HG03108 (cell line): ENCODE measurements around the gene COMMD7.
"Not testable (repeated sequence)": the region's sequence is repeated elsewhere in the genome, so short reads cannot be mapped to it uniquely, and the experiment has no call there.

Experiments used
- ATAC-seq: cut with Tn5 transposase; IDR thresholded peaks from one replicate; pipeline ENCODE4 v1.9.1; 2021; ENCODE audit warnings: moderate library complexity; ENCODE audit not compliant: unreplicated experiment

COMMD7 gene

GRCh38 chr20:32767418-32768198 is 24.3 kb upstream of the COMMD7 start:
- no peak for ATAC-seq

GRCh38 chr20:32765230-32765875 is 22.1 kb upstream of the COMMD7 start:
- not testable (repeated sequence) for ATAC-seq

GRCh38 chr20:32764005-32764960 is 21.0 kb upstream of the COMMD7 start:
- ATAC-seq, result no peak

- ATAC-seq, result no peak
Measured at GRCh38 chr20:32763202-32764004, 20.1 kb upstream of the COMMD7 start.

GRCh38 chr20:32762754-32763201 is 19.5 kb upstream of the COMMD7 start:
- ATAC-seq, result peak; percentile 8

GRCh38 chr20:32761831-32762753 is 18.8 kb upstream of the COMMD7 start, which contains the start of gene DNMT3B:
TSS of gene DNMT3B (plus strand) at chr20:32762385. CDS start at chr20:32780324, 17,939 bp downstream.
- peak; percentile 61 for ATAC-seq

- ATAC-seq, result no peak
Measured at GRCh38 chr20:32761417-32761830, 18.2 kb upstream of the COMMD7 start.

- no peak for ATAC-seq
Measured at GRCh38 chr20:32756156-32756555, 12.9 kb upstream of the COMMD7 start.

GRCh38 chr20:32753731-32754130 is 10.5 kb upstream of the COMMD7 start:
- no peak for ATAC-seq

GRCh38 chr20:32752458-32753250 is 9.4 kb upstream of the COMMD7 start:
- no peak for ATAC-seq

- no peak for ATAC-seq
Measured at GRCh38 chr20:32751702-32752457, 8.6 kb upstream of the COMMD7 start.

GRCh38 chr20:32751293-32751692 is 8.0 kb upstream of the COMMD7 start:
- ATAC-seq, result no peak

- ATAC-seq, result no peak
Measured at GRCh38 chr20:32749914-32750637, 6.8 kb upstream of the COMMD7 start.

- ATAC-seq, result no peak
Measured at GRCh38 chr20:32742322-32743236, 688 bp downstream of the COMMD7 start.

- no peak for ATAC-seq
Measured at GRCh38 chr20:32741151-32741550, 2.1 kb downstream of the COMMD7 start.
